GM19240 (cell line): ENCODE results near the gene FOXQ1.

Experiments
- DNase-seq: peaks from one replicate; pipeline ENCODE4 v3.0.0; 2011; ENCODE audit warnings: low spot score; ENCODE audit not compliant: insufficient read length

The FOXQ1 gene

DNA sequence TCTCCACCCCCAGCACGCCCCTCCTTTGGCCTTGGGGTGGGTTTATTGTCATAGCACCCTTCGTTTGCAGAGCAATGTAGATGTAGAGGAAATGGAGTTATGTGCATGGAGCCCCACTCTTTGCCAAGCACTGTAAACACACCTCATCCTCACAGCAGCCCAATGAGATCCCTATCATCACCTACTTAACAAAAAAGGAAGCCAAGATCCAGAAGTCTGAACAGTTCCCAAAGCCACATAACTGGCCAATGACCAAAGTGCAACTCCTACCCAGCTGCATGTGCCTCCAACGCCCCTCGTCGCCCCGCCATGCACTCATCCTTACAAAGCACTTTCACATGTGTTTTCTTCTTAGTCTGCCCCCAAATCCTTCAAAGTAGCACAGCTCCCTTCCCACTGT, 21.8 kb upstream of the FOXQ1 start:
- no peak for DNase-seq

DNA sequence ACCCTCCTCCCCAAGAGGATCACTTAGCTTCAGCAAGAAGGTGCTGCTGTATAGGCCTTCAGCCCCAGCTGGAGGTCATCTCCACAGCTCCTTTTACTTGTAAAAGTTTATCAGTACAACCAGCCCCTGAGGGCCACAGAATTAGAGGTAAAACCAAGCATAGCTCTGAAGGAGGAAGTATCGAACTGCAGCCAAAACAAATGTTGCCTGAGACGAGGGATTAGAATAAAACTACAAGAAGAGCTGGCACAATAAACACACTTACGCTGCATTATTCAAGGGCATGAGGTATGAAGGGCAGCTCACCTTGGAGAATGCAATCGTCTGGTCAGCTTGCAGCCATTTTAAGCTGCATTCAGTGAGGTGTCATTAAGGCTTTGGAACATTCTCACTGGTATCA, 21.1 kb upstream of the FOXQ1 start:
- no peak for DNase-seq

DNA sequence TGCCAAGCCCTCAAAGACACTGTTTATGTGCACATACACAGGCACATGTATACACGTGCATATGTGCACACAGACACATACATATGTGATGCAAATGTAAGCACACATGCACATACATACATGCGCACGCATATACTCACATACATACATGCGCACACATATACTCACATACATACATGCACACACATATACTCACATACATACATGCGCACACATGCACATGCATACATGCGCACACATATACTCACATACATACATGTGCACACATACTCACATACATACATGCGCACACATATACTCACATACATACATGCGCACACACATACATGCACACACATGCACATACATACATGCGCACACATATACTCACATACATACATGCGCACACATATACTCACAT, 20.5 kb upstream of the FOXQ1 start:
- no peak for DNase-seq

DNA sequence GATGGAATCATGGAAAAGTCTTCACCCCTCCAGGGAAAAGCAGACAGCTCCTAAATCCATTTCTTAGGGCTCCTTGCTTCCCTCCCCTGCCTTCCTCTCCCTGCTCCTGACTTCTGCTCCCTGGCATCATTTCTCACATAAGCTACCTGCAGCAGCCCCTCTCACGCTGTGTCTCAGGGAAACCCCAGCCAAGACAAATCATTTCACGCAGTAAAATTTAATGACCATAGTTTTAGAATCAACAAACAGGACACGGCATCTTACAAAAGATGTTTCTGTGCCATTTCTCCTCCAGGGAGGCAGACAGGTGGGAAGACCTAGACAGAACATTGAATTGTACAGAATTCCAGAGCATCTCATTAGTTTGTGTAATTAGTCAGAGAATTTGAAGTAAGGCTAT, 16.5 kb upstream of the FOXQ1 start:
- no peak for DNase-seq

DNA sequence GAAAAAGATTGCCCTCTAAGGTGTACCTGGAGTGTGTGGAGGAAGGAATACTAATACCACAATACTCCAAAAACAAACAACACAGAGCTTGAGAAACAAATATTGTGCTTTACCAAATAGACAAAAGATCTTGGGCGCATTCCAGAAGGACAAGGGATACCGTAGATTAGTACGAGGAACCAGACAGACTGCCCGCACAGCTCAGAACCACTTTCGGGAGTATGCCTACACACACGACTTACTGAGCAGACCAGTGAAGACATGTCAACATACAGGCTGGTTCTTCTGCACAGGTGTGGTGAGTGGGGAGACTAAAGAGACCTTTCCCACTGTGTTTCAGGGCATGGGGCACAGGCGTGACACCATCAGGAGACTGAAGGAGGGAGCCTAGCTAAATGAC, 15.8 kb upstream of the FOXQ1 start:
- no peak for DNase-seq

DNA sequence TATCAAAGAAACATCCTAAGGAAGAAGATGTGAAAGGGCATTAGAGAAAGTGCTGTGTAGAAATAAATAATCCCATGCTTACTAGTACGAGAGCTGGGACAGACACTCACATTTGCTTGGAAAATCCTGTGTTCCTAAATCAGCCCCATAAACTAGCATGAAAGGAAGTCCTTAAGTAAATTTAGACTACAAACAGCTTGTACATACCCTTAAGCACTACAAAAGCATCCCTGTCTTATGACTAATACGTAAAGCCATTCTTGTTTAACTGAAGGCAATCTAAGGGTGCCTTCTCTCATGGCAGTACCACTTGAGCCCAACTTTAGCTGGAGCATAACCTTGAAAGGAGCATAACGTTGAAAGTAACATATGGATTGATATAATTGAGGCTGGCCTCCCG, 15.4 kb upstream of the FOXQ1 start:
- no peak for DNase-seq

DNA sequence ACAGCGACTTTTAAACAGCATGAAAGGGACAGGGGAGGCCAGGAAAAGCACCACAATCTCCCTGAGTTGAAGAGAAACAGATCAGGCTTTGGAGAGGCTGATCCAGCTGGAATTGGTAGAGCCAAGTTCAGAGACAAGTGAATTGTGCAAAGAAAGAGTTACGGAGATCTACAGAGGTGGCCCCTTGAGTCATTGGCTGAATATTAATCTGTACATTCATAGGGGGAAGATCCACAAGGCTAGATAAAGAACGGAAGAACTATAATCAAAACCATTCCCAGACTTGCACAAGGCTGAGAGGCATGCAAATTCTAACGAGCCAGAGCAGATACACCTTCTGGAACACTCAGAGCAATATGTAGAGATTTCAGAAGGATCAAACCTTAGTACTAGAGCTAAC, 14.2 kb upstream of the FOXQ1 start:
- no peak for DNase-seq

DNA sequence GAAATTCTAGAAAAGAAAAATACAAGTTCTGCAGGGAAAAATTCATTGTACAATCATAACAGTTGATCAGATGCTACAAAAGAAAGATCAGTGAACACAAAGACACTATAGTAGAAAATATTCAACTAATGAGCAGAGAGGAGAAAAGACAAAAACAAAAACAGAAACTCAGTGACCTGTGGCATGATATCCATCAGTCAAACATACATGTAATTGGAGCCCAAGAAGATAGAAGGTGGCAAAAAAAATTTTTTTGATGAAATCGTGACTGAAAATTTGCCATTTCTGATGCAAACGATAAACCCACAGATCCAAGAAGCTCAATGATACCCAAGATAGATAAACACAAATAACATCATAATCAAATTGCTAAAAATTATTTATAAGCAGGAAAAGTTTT, 13.1 kb upstream of the FOXQ1 start:
- DNase-seq = no peak

DNA sequence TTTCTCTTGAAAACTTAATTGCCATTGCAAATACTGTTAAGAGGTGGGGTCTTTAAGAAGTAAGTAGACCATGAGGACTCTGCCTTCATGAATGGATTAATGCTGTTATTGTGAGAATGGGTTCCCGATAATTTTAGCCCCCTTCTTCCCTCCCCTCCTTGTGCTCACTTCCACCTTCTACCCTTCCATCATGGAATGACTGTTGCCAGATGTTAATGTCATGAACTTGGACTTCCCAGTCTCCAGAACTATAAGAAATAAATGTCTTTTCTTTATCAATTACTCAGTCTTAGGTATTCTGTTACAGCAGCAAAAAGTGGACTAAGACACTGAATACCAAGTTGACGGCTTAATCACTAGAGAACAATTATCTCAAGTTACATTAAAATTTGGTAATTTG, 5.8 kb upstream of the FOXQ1 start:
- DNase-seq = no peak

DNA sequence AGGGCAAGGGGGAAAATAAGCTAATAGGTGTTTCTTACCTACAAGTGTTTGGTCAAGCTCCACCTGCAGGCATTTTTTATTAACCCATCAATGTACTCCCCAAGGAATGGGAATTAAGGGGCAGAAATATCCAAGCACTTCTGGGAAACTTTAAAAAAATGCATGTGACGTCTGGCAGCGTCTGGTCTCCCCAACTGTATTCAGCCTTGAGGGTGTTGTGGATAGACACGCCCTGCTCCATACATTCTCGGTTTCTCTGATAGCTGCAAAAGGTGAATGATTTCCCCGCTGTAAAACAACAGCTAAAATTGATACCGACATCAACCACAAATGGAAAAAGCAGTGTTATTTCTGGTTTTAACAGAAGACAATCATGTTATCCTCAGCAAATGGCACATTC, 2.5 kb upstream of the FOXQ1 start:
- no peak for DNase-seq

DNA sequence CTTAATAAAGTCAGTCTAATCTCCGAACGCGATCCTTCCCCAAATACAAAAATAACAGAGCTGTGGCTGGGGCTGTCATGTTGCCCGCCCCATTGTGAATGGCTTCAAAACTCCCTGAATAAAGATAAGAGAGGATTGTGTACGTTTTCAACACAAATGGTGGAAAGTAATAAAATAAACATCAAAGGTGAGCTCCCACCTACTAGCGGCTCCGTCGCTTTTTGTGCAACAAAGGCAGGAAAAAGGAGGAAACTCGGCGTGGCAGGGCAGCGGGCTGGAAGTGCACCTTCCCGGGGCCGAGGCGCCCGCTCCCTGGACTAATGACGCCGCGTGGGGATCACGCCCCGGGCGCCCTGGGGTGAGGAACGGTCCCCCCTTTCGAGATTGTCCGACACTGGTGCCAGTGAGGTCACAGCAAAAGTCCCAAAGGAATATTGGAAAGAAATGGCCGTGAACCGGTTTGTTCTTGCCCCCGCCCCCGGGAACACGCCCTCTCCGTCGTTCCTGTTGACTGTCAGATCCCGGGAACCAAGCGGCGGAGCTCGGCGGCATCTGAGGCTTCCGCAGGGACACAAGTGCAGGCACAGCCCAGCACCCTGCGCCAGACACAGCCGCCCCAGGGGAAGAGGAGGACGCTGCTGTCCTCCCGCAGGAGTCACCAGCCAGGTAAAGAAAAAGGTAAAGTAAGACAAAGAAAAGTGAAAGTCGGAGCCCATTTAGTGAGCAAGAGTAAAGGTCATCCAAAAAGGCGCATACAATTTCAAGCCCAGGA, 1.1 kb upstream of the FOXQ1 start:
- no peak for DNase-seq

DNA sequence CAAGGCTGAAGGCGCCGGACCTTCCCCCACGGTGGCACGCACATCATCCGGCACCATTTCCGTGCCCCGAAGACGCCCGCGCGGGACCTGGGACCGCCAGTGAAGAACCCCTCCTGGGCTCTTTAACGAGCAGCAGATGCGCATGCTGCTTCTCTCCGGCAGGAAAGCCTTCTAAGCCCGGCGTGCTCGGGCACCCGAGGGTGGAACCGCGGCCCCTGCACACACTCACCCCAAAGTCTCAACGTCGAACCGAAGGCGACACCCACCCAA, 240 bp downstream of the FOXQ1 start:
- no peak for DNase-seq

DNA sequence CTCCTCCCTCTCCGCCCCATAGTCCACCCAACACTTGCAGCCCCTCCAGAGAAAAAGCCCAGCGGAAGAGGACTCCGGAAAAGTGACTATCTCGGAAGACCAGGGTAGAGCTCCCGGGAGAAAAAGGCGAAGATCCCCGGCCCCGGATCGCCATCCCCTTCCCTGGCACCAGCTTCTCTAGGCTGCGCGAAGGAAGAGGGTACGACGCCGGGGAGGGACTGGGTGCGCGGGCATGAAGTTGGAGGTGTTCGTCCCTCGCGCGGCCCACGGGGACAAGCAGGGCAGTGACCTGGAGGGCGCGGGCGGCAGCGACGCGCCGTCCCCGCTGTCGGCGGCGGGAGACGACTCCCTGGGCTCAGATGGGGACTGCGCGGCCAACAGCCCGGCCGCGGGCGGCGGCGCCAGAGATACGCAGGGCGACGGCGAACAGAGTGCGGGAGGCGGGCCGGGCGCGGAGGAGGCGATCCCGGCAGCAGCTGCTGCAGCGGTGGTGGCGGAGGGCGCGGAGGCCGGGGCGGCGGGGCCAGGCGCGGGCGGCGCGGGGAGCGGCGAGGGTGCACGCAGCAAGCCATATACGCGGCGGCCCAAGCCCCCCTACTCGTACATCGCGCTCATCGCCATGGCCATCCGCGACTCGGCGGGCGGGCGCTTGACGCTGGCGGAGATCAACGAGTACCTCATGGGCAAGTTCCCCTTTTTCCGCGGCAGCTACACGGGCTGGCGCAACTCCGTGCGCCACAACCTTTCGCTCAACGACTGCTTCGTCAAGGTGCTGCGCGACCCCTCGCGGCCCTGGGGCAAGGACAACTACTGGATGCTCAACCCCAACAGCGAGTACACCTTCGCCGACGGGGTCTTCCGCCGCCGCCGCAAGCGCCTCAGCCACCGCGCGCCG, 822 bp downstream of the FOXQ1 start:
- DNase-seq = no peak

DNA sequence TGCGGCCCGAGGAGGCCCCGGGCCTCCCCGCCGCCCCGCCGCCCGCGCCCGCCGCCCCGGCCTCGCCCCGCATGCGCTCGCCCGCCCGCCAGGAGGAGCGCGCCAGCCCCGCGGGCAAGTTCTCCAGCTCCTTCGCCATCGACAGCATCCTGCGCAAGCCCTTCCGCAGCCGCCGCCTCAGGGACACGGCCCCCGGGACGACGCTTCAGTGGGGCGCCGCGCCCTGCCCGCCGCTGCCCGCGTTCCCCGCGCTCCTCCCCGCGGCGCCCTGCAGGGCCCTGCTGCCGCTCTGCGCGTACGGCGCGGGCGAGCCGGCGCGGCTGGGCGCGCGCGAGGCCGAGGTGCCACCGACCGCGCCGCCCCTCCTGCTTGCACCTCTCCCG, 1.5 kb downstream of the FOXQ1 start:
- DNase-seq = no peak

DNA sequence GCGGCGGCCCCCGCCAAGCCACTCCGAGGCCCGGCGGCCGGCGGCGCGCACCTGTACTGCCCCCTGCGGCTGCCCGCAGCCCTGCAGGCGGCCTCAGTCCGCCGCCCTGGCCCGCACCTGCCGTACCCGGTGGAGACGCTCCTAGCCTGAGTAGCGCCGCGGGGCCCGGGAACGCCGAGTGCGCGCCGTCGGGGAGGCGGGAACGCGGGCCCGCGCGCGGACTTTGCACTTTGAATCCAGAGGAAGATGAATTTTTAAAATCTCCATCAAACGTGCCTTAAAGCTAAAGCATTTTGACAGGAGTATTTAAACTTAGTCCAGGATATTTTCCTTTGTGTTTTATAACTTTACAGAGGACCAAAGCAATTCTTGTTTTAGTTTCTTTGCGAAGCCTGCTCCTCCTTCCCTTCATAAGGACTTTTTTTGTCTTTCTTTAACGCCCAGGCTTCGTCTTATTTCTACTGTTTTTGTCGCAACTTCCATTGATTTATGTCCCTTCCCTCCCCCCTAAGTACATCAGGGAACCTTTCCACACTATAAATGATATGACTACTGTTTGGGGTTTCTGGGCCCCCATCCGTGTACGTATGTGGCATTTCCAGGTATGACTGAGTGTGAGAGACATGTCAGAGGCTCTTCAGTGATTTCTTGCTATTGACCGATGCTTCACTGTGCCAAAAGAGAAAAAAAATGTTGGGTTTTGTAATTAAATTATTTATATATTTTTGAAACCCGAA, 2.0 kb downstream of the FOXQ1 start:
- no peak for DNase-seq

DNA sequence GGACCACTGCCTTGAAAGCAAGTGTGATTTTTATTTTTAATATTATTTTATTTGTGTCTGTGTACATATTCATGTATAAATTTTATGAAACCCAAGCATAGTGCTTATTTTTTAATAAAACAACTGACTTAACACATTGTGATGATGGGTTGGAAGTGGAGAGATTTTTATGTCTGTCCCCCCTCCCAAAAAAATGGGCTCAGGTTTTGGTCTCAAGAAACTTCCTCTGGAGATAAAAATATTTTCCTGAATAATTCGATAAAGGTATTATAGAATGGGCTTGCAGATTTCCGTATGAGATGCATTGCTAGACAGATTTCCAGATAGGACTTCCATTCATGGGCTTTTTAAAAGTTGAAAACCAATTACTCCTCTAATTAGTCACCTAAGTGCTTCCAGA, 2.7 kb downstream of the FOXQ1 start:
- DNase-seq = no peak

DNA sequence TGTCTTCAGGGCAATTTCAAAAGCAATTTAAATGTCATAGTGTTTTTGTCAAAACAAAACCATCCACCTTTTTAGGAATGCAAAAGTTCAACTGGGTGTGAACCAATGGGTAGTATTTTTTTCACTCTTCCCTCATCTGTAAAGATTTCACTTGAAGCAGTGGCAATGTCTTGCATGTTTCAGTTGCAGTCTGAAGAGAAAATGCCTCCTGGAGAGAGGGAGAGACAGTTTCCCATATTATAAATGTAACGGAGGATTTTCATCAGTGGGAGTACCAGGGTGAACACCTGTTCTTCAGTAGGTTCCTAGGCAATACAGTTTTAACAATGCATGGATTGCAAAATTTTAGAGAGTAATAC, 3.3 kb downstream of the FOXQ1 start:
- DNase-seq = no peak

DNA sequence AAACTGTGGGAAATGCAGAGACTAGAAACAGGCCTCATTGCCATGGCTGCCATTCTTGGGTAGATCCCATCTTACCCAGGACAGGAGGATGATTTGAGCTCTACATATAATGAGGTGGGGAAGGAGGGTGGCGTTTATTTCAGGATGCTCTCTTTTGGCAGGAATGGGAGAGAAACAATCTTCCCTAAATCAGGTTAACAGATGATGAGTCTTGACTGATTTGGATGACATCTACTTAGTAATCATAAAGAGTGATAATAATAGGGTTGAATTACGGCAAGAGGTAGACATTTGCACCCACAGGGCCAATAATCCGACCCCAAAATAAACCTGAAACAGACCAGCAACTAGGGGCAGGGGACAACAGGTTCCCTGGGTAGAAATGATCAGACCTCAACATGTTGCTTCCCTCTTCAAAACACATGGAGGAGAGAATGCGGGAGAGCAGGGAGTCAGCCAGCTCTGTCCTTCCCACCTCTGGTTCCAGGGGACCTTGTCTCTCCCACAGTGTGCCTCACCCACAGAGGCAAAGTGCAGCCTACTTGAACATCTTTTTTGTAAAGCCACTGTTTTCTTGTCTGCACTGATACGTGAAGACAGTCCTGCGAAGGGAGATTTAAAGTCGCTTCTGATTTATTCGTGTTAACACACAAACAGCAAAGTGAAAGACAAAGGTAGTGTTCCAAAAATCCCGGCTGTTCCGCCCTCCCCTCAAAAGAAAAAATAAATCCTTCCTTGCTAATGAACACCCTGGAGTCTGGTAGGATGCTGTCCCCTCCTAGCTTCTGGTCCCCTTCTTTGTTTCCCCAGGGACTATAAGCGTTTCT, 3.9 kb downstream of the FOXQ1 start:
- no peak for DNase-seq

DNA sequence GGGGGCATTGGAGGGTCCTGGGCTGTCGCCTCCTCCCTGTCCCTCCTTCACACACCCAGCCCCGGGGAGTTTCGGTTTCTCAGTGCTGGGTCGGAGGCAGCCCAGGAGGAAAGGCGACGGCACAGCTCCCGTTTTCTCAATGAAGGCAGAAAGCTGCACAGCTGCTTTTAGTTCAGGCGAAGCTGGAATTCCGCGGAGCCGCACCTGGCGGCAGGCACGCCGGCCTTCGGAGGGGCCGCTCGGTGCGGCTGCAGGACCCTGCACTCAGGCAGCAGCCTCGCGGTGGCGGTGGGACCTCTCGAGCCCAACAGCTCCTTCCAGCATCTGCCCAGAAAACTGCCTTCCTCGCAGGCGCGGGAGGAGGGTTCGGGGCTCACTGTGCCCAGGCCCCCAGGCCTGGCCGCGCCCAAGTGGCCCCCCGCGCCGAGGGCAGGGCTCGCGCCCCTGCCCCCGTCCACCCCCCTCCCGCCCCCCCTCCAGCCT, 4.6 kb downstream of the FOXQ1 start:
- no peak for DNase-seq

DNA sequence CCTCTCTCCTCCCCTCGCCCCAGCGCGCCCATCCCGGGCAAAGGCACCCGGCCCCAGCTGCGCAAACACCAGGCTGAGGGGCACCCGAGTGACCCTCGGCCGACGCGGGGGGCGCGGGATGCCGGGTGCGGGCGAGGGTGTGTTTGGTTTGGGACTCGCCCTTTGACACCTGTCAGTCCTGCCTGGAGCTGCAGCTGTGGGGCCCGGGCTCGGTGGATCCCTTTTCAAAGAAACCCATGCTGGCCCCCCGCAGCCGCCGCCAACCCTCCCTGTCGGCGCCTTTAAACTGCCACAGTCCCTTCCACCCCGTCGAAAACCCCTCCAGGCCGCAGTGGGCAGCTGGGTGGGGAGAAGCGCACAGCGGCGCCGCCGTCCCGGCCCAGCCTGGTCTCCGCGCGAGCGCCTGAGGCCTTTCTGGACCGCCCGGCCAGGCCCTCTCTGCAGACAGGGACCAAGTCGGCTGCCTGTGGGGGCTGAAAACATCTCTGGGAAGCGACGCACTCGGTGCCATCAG, 5.5 kb downstream of the FOXQ1 start:
- no peak for DNase-seq

DNA sequence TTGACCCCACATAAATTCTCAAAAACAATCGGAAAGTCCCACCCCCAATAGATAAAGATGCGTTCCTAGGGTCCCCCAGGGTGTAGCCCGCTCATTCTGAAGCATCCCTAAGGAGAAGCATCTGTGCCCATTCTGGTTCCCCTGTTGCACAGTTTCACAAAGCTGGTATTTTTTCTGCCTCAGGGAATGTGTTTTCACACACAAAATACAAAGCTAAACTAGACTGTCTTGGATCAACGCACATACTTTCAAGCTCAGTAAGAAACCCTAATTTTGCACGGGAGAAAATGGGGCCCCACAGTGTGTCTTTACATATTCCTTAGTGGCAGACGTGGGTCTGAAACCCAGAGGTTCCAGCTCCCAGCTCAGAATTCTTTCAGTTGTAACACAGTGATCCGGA, 6.1 kb downstream of the FOXQ1 start:
- DNase-seq = no peak
